Sigmoid colon (tissue), 4 donors: Measurements from ENCODE around the gene HUWE1.

Experiments
- CTCF ChIP-seq, 4 experiments: fragments of 450-650 bp in 3 of 4; fragments of 200-600 bp in 1 of 4; IDR thresholded peaks; one replicate each; pipeline ENCODE4 v1.5.1; 2016 to 2019; ENCODE audit warnings: antibody characterized with exemption in 4 of 4, mild to moderate bottlenecking in 3 of 4, moderate library complexity in 2 of 4
- POLR2A ChIP-seq, 2 donors: fragments of 450-650 bp; IDR thresholded peaks; one replicate each; pipeline ENCODE4 v1.6.1; 2016; ENCODE audit warnings: antibody characterized with exemption in 2 of 2, mild to moderate bottlenecking in 2 of 2, moderate library complexity in 2 of 2
- POLR2AphosphoS5 ChIP-seq, 4 donors: sonication (generic); formaldehyde crosslinking; IDR thresholded peaks; one replicate each; pipeline ENCODE4 v1.6.1; 2017; ENCODE audit warnings: antibody characterized with exemption in 4 of 4

- TF ChIP-seq CTCF (IDR thresholded peaks at IDR 0.05) (no peak), POLR2A (IDR thresholded peaks at IDR 0.05) (no peak), POLR2AphosphoS5 (IDR thresholded peaks at IDR 0.05) (no peak)
Measured at GRCh38 chrX:53630261-53630660, 56.3 kb downstream of the HUWE1 start.
